Heart left ventricle (tissue), 16 donors: ENCODE measurements around the gene HBA2. TPM values are rescaled to one million over a fixed set of nuclear protein-coding genes. Genes with fewer than 3 reads are reported as not detected.
A peak's percentile ranks its signal among the peaks of the same experiment; 100 is the strongest.

ENCODE experiments used
- ATAC-seq, 4 donors: fragments of 200-7000 bp; cut with Tn5 transposase; one replicate each; pipeline ENCODE4 v1.9.1; 2020 to 2022; ENCODE audit warnings: moderate library complexity in 4 of 4, mild to moderate bottlenecking in 3 of 4, moderate number of reproducible peaks in 1 of 4
- DNase-seq, 5 donors: peaks; one replicate each; pipeline ENCODE4 v3.0.0-alpha.2; 2020
- H3K27ac ChIP-seq, 12 donors: fragments of 200-600 bp; sonication (generic) in 4 of 12; one replicate each; pipeline versions ENCODE4 v1.5.0 to v1.8.0; 2016 to 2022; ENCODE audit warnings: mild to moderate bottlenecking in 2 of 12
- H3K27me3 ChIP-seq, 9 donors: fragments of 200-600 bp; sonication (generic) in 2 of 9; one replicate each; pipeline versions ENCODE4 v1.5.1 to v1.8.0; 2016 to 2022; ENCODE audit warnings: mild to moderate bottlenecking in 3 of 9
- H3K36me3 ChIP-seq, 9 donors: fragments of 200-600 bp; sonication (generic) in 2 of 9; one replicate each; pipeline versions ENCODE4 v1.5.0 to v1.8.0; 2018 to 2022; ENCODE audit warnings: mild to moderate bottlenecking in 2 of 9
- H3K4me1 ChIP-seq, 12 donors: fragments of 200-600 bp; sonication (generic) in 4 of 12; one replicate each; pipeline versions ENCODE4 v1.5.0 to v1.8.0; 2016 to 2022; ENCODE audit warnings: mild to moderate bottlenecking in 3 of 12
- H3K4me3 ChIP-seq, 12 donors: fragments of 200-600 bp; sonication (generic) in 4 of 12; one replicate each; pipeline versions ENCODE4 v1.5.0 to v1.8.0; 2017 to 2022; ENCODE audit warnings: mild to moderate bottlenecking in 9 of 12, moderate library complexity in 4 of 12
- H3K9me3 ChIP-seq, 12 donors: fragments of 200-600 bp; sonication (generic) in 4 of 12; one replicate each; pipeline versions ENCODE4 v1.5.0 to v1.8.0; 2016 to 2022; ENCODE audit warnings: mild to moderate bottlenecking in 1 of 12
- POLR2A ChIP-seq, 2 donors: fragments of 450-650 bp; IDR thresholded peaks; one replicate each; pipeline ENCODE4 v1.6.1; 2017; ENCODE audit warnings: antibody characterized with exemption in 2 of 2, mild to moderate bottlenecking in 2 of 2, moderate library complexity in 2 of 2
- WGBS, 4 donors: extraction: QIAGEN DNeasy Blood & Tissue Kit in 2 of 4; methylation state at CpG; one replicate each; pipeline versions ENCODE4 v1.1.5 to v1.1.7; 2013 to 2018; 5-methylcytosine and 5-hydroxymethylcytosine counted together
- intact Hi-C, 10 donors: fragments of 100-400 bp; cut with DNase I; formaldehyde crosslinking; loops; one replicate each; pipeline versions ENCODE4 v1.11.1 to v1.14.2; 2022
- polyA plus RNA-seq, 2 donors: library from polyadenylated mRNA; stranded (reverse); fragments of 200-250 nt; gene quantifications; one replicate each; pipeline ENCODE4 v1.2.3, GENCODE V29; 2013
- total RNA-seq, 9 donors: library from RNA; depleted of rRNA in 2 of 9; stranded (reverse); fragments of >200 nt in 2 of 9; fragmentation: NEBNext Ultra II Directional in 3 of 9; extraction: Animal tissue kit (Norgen Biotek cat#: 25700) in 3 of 9; gene quantifications; one replicate each; pipeline versions ENCODE4 v1.1.0 to v1.2.4, GENCODE V29; 2016 to 2023
- TF ChIP-seq, protein P1 (sequence below), 12 donors: fragments of 200-600 bp; sonication (generic) in 4 of 12; IDR thresholded peaks; one replicate each; pipeline versions ENCODE4 v1.5.0 to v1.8.0; 2018 to 2022; ENCODE audit warnings: antibody characterized with exemption in 12 of 12, mild to moderate bottlenecking in 5 of 12
- donor health status: ischemic (EF 13 %, LVEDD 7.1; RV severe dilation, severe dysfunction).
- donor health status: healthy with polysubstance abuse.
- donor health status: DM: no; HTN: yes; CAD: no.
- donor health status: DM: no; HTN: no; CAD: no.
- donor health status: ischemic (EF 25% LVEDD 6.9; RV normal size, moderate dysfunction).
- donor health status: ischemic (EF 25% LVEDD 5.7; RV mildly dilated, moderate dysfunction).
- donor health status: healthy.
- donor health status: DM: yes; HTN: yes; CAD: no.
- donor health status: ischemic (EF 35%, LVEDD 5.7; RV mildly dilated, moderate dysfunction).
- donor health status: nonischemic (EF 11% LVEDD 7.7; RV severe dilation, severe dysfunction).
- donor health status: DM: yes; HTN: yes; CAD: no.
- donor health status: PGD.
- donor health status: ischemic (EF 29% LVEDD 5.4; RV normal size, mild dysfunction).
- donor health status: nonischemic (EF 23%, LVEDD 6.1; RV moderate dilation, normal function).

Gene HBA2
- total and polyA plus RNA-seq, 11 donors: 3.6 to 2,038 (median 102) TPM

DNA sequence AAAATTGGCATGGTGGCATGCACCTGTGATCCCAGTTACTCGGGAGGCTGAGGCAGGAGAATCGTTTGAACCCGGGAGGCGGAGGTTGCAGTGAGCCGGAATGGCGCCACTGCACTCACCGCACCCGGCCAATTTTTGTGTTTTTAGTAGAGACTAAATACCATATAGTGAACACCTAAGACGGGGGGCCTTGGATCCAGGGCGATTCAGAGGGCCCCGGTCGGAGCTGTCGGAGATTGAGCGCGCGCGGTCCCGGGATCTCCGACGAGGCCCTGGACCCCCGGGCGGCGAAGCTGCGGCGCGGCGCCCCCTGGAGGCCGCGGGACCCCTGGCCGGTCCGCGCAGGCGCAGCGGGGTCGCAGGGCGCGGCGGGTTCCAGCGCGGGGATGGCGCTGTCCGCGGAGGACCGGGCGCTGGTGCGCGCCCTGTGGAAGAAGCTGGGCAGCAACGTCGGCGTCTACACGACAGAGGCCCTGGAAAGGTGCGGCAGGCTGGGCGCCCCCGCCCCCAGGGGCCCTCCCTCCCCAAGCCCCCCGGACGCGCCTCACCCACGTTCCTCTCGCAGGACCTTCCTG lies 7.5 kb downstream of the HBA2 start, which contains the start of gene HBQ1:
Gene HBQ1 (plus strand): TSS at position 359 of the 575 bp plus-strand sequence. CDS start 28 bp downstream, at position 387.
- TF ChIP-seq POLR2A (IDR thresholded peaks at IDR 0.05): no peak
- TF ChIP-seq, protein P1, sequence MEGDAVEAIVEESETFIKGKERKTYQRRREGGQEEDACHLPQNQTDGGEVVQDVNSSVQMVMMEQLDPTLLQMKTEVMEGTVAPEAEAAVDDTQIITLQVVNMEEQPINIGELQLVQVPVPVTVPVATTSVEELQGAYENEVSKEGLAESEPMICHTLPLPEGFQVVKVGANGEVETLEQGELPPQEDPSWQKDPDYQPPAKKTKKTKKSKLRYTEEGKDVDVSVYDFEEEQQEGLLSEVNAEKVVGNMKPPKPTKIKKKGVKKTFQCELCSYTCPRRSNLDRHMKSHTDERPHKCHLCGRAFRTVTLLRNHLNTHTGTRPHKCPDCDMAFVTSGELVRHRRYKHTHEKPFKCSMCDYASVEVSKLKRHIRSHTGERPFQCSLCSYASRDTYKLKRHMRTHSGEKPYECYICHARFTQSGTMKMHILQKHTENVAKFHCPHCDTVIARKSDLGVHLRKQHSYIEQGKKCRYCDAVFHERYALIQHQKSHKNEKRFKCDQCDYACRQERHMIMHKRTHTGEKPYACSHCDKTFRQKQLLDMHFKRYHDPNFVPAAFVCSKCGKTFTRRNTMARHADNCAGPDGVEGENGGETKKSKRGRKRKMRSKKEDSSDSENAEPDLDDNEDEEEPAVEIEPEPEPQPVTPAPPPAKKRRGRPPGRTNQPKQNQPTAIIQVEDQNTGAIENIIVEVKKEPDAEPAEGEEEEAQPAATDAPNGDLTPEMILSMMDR (IDR thresholded peaks at IDR 0.05): peak in 9 of 12 donors; percentile 6 to 66 (median 47)
- Histone ChIP-seq H3K36me3 (peaks cover 0 to 3% (median 0%) of the 10 kb centered on the region in 9 donors), H3K9me3 (no peaks in the 10 kb centered on the region), H3K27ac (no peak within 1 kb of the TSS), H3K4me1 (peaks cover 7 to 28% (median 12%) of the 10 kb centered on the region in 12 donors), H3K4me3 (peak within 1 kb of the TSS in 11 of 12 donors; percentile 6 to 45 (median 38)), H3K27me3 (peaks cover 27 to 48% (median 38%) of the 10 kb centered on the region in 9 donors)
- DNase-seq: no peak
- WGBS, 4 donors: 7 to 16% (median 10%) methylated on average over 32 to 59 of the region's 59 CpGs
- intact Hi-C loops: loop anchor here in 9 of 10 donors (2.0 to 5.0 kb wide), 4 partner anchors 58 to 73 kb away; no protein-coding TSS in a partner anchor
- peak in 1 of 4 donors; percentile 30 for ATAC-seq

DNA sequence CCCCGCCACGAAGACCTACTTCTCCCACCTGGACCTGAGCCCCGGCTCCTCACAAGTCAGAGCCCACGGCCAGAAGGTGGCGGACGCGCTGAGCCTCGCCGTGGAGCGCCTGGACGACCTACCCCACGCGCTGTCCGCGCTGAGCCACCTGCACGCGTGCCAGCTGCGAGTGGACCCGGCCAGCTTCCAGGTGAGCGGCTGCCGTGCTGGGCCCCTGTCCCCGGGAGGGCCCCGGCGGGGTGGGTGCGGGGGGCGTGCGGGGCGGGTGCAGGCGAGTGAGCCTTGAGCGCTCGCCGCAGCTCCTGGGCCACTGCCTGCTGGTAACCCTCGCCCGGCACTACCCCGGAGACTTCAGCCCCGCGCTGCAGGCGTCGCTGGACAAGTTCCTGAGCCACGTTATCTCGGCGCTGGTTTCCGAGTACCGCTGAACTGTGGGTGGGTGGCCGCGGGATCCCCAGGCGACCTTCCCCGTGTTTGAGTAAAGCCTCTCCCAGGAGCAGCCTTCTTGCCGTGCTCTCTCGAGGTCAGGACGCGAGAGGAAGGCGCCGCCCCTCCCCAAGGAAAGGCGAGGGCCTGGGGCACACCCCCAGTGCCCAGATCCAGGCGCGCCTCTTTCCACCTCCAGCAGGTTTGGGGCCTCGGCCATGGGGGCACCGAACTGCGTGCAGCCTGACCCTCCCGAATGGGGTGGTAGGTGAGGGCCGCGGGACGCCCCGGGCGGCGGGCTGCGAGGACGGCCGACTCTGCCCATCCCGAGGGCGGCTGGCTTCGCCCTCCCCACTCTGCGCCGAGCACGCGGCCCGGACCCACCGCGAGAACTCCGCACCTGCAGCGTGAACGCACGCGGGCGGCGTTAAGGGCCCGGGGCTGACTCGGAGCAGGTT lies 8.2 kb downstream of the HBA2 start:
- intact Hi-C loops: loop anchor here (1.0 to 5.0 kb wide), 5 partner anchors 59 to 74 kb away; no protein-coding TSS in a partner anchor
- DNase-seq (peak in 3 of 5 donors; percentile 24 to 67 (median 56)), ATAC-seq (peak in 3 of 4 donors; percentile 76 to 80 (median 79))
- Histone ChIP-seq H3K36me3 (peaks cover 0 to 4% (median 0%) of the 10 kb centered on the region in 9 donors), H3K9me3 (no peaks in the 10 kb centered on the region), H3K27ac (no peak overlapping the region), H3K27me3 (peaks cover 25 to 44% (median 34%) of the 10 kb centered on the region in 9 donors), H3K4me1 (peaks cover 7 to 27% (median 12%) of the 10 kb centered on the region in 12 donors), H3K4me3 (peak overlapping the region in 11 of 12 donors; percentile 6 to 45 (median 38))
- no peak for TF ChIP-seq POLR2A (IDR thresholded peaks at IDR 0.05)
- TF ChIP-seq, protein P1 (IDR thresholded peaks at IDR 0.05): no peak
- WGBS, 4 donors: 1 to 5% (median 1%) methylated on average over 21 to 89 of the region's 89 CpGs

DNA sequence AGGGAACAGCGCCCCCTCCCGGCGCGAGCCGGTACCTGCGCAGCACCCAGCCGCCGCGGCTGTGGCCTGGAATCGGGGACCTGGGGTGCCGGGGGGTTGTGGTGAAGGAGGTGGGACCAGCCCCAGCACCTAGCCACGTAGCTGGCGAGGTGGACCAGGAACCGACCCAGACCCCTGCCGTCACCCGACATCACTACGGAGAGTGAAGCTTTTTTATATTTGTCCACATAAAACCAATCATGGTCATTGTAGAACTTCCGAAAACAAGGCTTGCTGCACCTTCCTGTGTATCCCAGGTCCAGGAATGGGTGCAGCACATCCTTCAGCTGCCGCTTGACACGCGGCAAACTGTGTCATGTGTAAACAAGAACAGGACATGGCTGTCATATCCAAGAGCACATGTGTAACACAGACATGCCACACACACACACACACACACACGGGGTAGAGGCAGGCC lies 8.9 kb downstream of the HBA2 start:
- TF ChIP-seq POLR2A (IDR thresholded peaks at IDR 0.05): no peak
- TF ChIP-seq, protein P1 (IDR thresholded peaks at IDR 0.05): peak; percentile 90 to 98 (median 94)
- H3K4me1 ChIP-seq: peaks cover 7 to 26% (median 12%) of the 10 kb centered on the region in 12 donors
- H3K27ac ChIP-seq: no peak overlapping the region
- 9 to 28% (median 12%) methylated on average over 9 to 22 of the region's 22 CpGs for WGBS, 4 donors
- H3K9me3 ChIP-seq: no peaks in the 10 kb centered on the region
- ATAC-seq (no peak), DNase-seq (peak in 3 of 5 donors; percentile 67 to 87 (median 70))
- peaks cover 25 to 44% (median 33%) of the 10 kb centered on the region in 9 donors for H3K27me3 ChIP-seq
- peak overlapping the region in 7 of 12 donors; percentile 28 to 45 (median 42) for H3K4me3 ChIP-seq
- peaks cover 0 to 4% (median 0%) of the 10 kb centered on the region in 9 donors for H3K36me3 ChIP-seq
- intact Hi-C loops: loop anchor here (1.0 to 5.0 kb wide), 5 partner anchors 59 to 74 kb away; no protein-coding TSS in a partner anchor
